GM18907 (cell line): Measurements from ENCODE around the gene CCDC159.

Experiments used
- ATAC-seq: cut with Tn5 transposase; IDR thresholded peaks from one replicate; pipeline ENCODE4 v1.9.1; 2021; ENCODE audit warnings: mild to moderate bottlenecking, moderate library complexity; ENCODE audit not compliant: unreplicated experiment

The CCDC159 gene

GRCh38 chr19:11387162-11388034, 41.1 kb downstream of the CCDC159 start:
- no peak for ATAC-seq

DNA sequence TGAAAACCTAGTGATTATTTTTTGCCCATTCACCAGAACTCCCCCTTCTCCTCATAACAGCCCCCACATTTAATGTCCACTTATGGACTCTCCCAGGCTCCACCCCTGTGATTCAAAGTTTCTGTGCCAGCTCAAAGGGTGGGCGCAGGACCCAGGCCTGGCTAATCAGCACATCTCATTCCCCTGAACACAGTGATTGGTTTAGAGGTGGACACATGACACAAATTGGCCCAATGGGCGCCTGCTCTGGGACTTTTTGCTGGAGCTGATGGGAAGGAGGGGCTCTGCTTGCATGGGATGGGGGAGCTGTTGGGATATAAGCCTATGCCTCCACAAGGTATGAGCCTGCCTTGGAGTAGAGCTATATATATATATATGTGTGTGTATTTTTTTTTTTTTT, 44.0 kb downstream of the CCDC159 start:
- no peak for ATAC-seq

- no peak for ATAC-seq
Observed at GRCh38 chr19:11390933-11391680, 44.8 kb downstream of the CCDC159 start.

DNA sequence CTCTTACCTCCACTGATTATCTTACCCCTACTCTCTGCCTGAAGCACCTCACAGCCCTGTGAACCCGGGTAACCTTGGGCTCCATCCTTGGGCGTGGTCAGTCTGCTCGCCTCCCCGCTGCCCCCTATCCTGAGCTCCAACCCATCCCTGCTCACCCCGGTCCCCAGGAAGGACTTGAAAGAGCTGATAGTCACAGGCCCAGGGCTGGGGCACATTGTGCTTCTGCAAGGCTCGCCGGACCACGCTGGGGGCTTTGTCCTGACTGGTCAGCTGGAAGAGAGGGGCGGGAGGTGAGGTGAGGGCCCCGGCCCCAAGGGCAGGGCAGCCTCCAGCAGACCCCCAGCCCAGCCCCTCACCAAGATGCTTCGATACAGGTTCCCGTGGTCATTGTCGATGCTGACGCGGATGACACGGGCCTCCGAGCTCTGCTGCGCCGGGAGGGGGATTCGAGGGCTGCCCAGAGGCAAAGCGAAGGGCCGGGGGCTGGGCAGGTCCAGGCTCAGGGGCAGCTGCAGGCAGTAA, 50.8 kb downstream of the CCDC159 start:
- ATAC-seq, result no peak

- ATAC-seq, result no peak
Observed at GRCh38 chr19:11399667-11400066, 53.3 kb downstream of the CCDC159 start.

DNA sequence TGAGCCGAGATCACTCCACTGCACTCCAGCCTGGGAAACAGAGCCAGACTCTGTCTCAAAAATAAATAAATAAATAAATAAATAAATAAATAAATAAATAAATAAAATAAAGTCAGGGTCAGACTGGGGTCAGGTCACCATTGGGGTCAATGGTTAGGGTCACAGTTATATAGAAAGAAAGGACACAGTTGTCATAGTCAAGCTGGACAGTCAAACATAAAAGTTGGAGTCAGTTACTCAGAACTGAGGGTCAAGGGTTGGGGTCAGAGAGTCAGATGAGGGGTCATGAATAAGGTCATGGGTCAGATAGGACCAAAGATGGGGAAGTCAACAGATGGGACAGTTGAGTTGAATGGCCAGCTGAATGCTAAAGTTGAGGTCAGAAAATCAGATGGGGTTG, 54.5 kb downstream of the CCDC159 start:
- no peak for ATAC-seq

- ATAC-seq, result no peak
Observed at GRCh38 chr19:11401808-11402543, 55.7 kb downstream of the CCDC159 start.
